Activated CD4-positive, CD25-positive, alpha-beta regulatory T cell treated with anti-CD3 and anti-CD28 coated beads, Interleukin-2, amount 50 U/mL, for 24 hours (primary cell): ENCODE results near the gene KCNN3.

Experiments
- ATAC-seq, 2 donors: fragments of 150-1000 bp; cut with Tn5 transposase; one replicate each; pipeline ENCODE4 v1.10.0; 2021; ENCODE audit warnings: mild to moderate bottlenecking in 1 of 2, moderate library complexity in 1 of 2

KCNN3 gene

GRCh38 chr1:154725865-154726264, 144.2 kb downstream of the KCNN3 start:
- no peak for ATAC-seq

- no peak for ATAC-seq
These were observed 149.5 kb downstream of the KCNN3 start for GRCh38 chr1:154720328-154721297.

DNA sequence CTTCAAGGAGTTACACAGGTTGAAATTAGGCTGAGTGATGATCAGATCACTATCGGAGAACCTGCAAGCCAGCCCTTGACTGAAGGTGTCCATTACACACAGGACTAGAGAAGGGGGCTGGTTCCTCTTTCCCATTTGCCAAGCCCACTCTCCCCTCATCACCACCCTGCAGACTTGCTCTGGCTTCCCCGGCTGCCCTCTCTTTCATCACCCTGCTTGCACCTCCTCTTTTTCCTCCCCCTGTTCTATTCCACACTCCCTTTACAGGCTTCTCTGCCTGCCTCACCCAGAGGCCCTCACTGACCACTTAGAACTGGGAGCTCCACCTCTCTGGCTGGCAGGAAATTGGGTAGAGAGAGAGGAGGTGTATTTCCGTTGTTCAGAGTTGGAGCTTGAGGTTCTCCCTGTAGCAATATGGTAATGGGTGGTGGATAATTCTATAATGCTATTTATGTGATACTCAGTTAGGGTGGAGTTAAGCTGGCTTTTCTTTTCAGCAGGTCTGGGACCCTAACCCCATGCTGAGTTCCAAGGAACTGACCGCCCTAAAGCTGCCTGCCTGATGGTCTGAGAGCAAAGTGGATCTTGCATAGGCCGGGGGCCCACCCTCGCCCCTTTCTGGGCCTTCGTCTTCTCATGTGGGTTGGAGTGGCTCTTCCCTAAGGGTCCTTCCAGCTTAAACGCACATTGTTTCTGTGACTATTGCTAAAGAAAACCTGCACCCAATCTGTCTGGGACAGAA, 150.3 kb downstream of the KCNN3 start:
- ATAC-seq, result no peak

GRCh38 chr1:154718566-154718965, 151.5 kb downstream of the KCNN3 start:
- no peak for ATAC-seq

DNA sequence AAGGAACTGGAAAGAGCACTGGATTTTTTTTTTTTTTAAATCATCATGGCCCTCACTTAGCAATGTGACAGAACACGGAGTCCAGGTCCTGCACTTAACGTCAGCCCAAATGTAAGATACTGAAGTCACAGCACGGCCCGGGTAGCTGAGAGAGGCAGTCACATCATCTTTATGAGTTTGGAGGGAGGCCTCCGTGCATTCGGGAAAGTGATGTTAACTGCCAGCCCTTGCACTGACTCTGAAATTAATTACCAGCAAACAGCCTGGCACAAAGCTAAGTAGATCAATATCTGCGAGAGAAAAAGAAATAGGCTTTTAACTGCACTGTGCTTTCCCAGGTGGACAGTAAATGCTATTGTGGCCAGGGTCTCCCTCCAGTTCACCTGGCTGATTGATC, 152.6 kb downstream of the KCNN3 start:
- no peak for ATAC-seq

- no peak for ATAC-seq
These were observed 153.2 kb downstream of the KCNN3 start for GRCh38 chr1:154716614-154717527.

DNA sequence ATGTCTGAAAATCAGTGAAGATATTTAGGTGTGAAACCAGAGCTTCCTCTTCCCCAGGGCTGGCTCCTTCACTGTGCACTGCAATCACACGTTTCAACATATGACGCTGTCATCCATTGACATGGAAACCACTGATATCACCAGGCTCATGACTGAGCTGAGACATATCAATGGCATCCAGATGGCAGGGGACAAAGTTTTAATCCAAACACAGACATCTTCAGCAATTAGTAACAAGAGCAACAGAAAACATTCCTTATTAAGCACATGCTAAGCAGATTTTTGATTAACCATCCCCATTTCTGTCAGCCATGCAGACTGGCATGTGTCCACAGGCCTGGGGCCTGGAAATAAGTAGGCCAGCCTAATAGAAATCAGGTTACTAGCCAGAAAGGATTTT, 154.1 kb downstream of the KCNN3 start:
- peak in 1 of 2 donors; percentile 41 for ATAC-seq

- no peak for ATAC-seq
These were observed 154.7 kb downstream of the KCNN3 start for GRCh38 chr1:154715385-154715784.

DNA sequence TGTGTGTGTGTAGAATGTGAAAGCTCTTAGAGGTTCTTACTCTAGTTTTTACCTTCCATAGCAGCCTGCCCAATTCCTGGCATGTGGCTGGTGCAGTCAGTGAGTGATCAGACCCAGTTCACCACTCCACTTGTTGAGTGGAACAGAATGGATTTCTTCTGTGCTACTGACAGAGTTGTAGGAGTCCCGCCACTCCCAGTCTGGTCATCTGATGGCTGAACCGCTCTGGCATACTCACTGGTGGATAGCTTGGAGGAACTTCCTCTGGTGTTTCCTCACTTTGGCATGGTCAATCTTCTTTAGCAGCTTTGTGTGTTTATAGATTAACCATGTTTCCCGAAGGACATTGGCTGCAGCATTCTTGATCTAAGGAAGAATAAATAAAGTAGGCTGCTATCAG, 155.4 kb downstream of the KCNN3 start:
- no peak for ATAC-seq

DNA sequence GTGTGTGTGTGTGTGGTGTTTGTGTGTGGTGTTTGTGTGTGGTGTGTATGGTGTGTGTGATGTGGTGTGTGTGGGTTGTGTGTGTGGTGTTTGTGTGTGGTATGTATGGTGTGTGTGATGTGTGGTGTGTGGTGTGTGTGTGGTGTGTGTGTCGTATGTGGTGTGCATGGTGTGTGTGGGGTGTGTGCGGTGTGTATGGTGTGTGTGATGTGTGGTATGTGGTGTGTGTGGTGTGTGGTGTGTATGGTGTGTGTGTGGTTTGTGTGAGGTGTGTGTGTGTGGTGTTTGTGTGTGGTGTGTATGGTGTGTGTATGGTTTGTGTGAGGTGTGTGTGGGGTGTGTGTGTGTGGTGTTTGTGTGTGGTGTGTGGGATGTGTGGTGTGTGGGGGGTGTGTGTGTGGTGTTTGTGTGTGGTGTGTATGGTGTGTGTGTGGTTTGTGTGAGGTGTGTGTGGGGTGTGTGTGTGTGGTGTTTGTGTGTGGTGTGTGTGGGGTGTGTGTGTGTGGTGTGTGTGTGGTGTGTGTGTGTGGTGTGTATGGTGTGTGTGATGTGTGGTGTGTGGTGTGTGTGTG, 155.9 kb downstream of the KCNN3 start:
- no peak for ATAC-seq

GRCh38 chr1:154713005-154713404, 157.1 kb downstream of the KCNN3 start:
- ATAC-seq, result no peak

DNA sequence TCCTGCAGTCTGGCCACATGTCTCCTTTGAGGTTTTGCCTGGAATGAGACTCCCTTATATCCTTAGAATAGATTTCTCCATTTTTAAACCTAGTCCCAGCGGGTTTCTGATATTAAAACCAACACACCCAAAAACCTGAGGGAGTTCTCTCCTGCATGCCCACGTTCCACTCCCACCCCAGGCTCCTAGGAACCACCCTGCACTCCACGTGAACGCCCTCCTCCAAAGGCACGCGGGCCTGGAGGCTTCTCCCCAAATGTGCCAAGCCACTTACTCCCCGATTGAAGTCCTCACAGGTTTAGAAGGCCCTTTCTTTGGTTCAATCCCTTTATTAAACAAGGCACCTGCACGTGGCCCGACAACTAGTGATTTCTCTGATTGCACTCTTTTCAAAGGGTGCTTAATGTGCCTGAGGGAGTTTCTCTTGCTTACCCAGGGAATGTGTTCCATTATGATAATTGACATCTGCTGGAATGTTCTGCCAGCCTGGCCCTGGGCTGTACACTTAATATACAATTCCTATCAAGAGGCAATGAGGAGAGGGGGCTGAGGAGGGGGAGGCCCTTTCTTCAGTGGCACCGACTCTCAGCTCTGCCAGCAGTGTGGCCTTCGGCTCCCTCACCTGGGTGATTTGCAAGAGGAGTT, 157.8 kb downstream of the KCNN3 start:
- no peak for ATAC-seq

- no peak for ATAC-seq
These were observed 158.7 kb downstream of the KCNN3 start for GRCh38 chr1:154711416-154711815.

DNA sequence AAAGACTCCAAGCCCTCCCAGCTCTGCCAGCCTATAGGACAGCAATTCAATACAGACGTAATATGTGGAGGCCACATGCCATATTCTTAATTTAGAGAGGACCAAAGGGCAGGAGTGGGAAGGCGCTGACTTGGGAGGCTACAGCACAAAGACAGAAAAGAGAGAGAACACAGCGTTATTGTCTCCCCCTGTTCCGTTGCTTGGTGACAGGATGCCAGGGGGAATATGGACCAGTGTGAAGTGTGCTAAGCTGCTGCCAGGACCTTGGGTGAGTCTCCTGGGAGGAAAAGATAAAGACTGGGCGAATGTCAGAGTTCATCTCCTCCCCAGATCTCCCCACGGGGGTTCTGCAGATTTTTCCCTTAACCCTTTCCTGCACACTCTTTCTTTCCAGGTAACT, 160.0 kb downstream of the KCNN3 start:
- ATAC-seq, result no peak

GRCh38 chr1:154707901-154708463, 162.1 kb downstream of the KCNN3 start:
- ATAC-seq, result no peak

- no peak for ATAC-seq
These were observed 163.2 kb downstream of the KCNN3 start for GRCh38 chr1:154706851-154707250.

- no peak for ATAC-seq
These were observed 164.5 kb downstream of the KCNN3 start for GRCh38 chr1:154705544-154705943.

GRCh38 chr1:154703170-154703569, 166.9 kb downstream of the KCNN3 start:
- no peak for ATAC-seq

DNA sequence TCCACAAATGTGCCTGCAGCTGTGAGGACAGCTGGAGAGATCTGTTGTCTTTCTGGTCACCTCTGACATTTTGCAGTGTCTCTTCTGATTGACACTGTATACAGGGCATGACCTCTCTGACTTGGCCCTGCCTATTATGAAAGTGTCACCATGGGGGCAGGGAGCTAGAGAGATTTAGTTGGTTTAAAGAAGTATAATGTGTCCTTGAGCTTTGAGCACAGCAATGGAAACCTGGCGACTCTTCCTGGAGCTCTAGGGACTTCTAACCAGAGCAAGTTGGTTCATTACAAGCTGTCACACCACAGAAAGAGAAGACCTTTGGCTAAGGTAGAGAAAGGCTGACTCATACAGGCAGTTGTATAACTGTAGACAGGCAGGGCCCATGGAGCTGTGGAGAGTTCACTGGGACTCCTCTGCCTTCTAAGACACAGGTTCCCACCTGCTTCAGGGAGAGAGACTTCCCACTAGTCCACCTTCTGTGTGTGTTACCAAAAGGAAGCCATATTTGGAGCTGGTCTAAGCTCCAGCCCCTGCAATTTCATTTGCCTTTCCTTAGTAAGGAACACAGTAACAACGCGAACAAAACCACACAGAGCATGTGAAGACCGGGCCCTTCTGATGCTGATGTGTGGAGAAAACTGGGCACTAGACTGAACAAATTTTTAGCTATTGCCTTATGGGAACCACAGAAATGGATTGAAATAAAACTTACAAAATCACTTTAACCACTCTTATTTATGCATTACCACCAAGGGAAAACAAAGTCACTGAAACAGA, 171.6 kb downstream of the KCNN3 start:
- no peak for ATAC-seq

- no peak for ATAC-seq
These were observed 172.4 kb downstream of the KCNN3 start for GRCh38 chr1:154697710-154698109.

DNA sequence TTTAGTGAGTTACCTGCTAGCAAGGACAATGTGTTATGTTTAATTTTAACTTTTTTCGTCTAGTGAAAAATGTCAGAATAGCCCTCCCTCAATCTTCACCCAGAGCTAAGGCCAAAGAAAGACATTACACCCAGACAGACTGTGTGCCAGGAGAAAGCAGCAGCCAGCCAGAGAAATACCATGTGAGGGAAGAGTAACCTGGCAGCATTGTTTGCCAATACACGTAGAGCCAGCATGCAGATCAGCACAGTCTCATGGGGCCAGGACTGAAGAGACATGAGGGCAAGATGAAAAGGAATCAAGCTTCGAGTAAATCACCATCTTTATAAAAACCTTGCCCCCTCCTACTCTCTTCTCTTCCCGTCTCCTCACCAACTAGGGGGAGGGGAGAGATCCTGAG, 173.6 kb downstream of the KCNN3 start:
- ATAC-seq, result no peak
